Sigmoid colon (tissue), 4 donors: ENCODE data around the gene CHRDL1.

Experiments
- CTCF ChIP-seq, 4 experiments: fragments of 450-650 bp in 3 of 4; fragments of 200-600 bp in 1 of 4; IDR thresholded peaks; one replicate each; pipeline ENCODE4 v1.5.1; 2016 to 2019; ENCODE audit warnings: antibody characterized with exemption in 4 of 4, mild to moderate bottlenecking in 3 of 4, moderate library complexity in 2 of 4
- POLR2A ChIP-seq, 2 donors: fragments of 450-650 bp; IDR thresholded peaks; one replicate each; pipeline ENCODE4 v1.6.1; 2016; ENCODE audit warnings: antibody characterized with exemption in 2 of 2, mild to moderate bottlenecking in 2 of 2, moderate library complexity in 2 of 2
- POLR2AphosphoS5 ChIP-seq, 4 donors: sonication (generic); formaldehyde crosslinking; IDR thresholded peaks; one replicate each; pipeline ENCODE4 v1.6.1; 2017; ENCODE audit warnings: antibody characterized with exemption in 4 of 4

GRCh38 chrX:110786486-110786885 is 9.1 kb downstream of the CHRDL1 start:
- no peak for TF ChIP-seq POLR2A (IDR thresholded peaks at IDR 0.05)
- TF ChIP-seq CTCF (IDR thresholded peaks at IDR 0.05): no peak
- TF ChIP-seq POLR2AphosphoS5 (IDR thresholded peaks at IDR 0.05): no peak
